Activated CD4-positive, alpha-beta T cell treated with anti-CD3 and anti-CD28 coated beads, Interleukin-2, amount 50 U/mL, for 48 hours (primary cell): Measurements from ENCODE around the gene PCCA.
"Not testable (repeated sequence)": the region's sequence is repeated elsewhere in the genome, so short reads cannot be mapped to it uniquely, and the experiment has no call there.

Source experiments
- DNase-seq, 2 experiments: peaks; one replicate each; pipeline ENCODE4 v3.0.0-alpha.2; 2020

PCCA gene

GRCh38 chr13:100515410-100515800, 426.5 kb downstream of the PCCA start:
- DNase-seq = no peak

GRCh38 chr13:100517135-100517534, 428.2 kb downstream of the PCCA start:
- DNase-seq = no peak

GRCh38 chr13:100517728-100518127, 428.8 kb downstream of the PCCA start:
- DNase-seq = no peak

- no peak for DNase-seq
Measured at GRCh38 chr13:100518394-100519062, 429.6 kb downstream of the PCCA start.

- DNase-seq = no peak
Measured at GRCh38 chr13:100519626-100520025, 430.7 kb downstream of the PCCA start.

GRCh38 chr13:100520936-100521850, 432.3 kb downstream of the PCCA start:
- no peak for DNase-seq

- no peak for DNase-seq
Measured at GRCh38 chr13:100521851-100522617, 433.1 kb downstream of the PCCA start.

- DNase-seq = no peak
Measured at GRCh38 chr13:100522618-100523309, 433.9 kb downstream of the PCCA start.

GRCh38 chr13:100523411-100523810, 434.5 kb downstream of the PCCA start:
- DNase-seq = no peak

- no peak for DNase-seq
Measured at GRCh38 chr13:100523981-100524386, 435.1 kb downstream of the PCCA start.

GRCh38 chr13:100524688-100525087, 435.8 kb downstream of the PCCA start:
- DNase-seq = not testable (repeated sequence)

- DNase-seq = no peak
Measured at GRCh38 chr13:100525453-100526317, 436.8 kb downstream of the PCCA start.

GRCh38 chr13:100526318-100527000, 437.6 kb downstream of the PCCA start:
- DNase-seq = no peak

- no peak for DNase-seq
Measured at GRCh38 chr13:100527644-100528043, 438.8 kb downstream of the PCCA start.

- DNase-seq = no peak
Measured at GRCh38 chr13:100528353-100528752, 439.5 kb downstream of the PCCA start.

GRCh38 chr13:100528820-100529219, 439.9 kb downstream of the PCCA start:
- no peak for DNase-seq

- DNase-seq = no peak
Measured at GRCh38 chr13:100529666-100530377, 440.9 kb downstream of the PCCA start.

GRCh38 chr13:100530671-100531213, 441.8 kb downstream of the PCCA start:
- DNase-seq = no peak

- no peak for DNase-seq
Measured at GRCh38 chr13:100532090-100532766, 443.3 kb downstream of the PCCA start.
